ENCODE results near the gene ZNF639. TPM values are rescaled to one million over a fixed set of nuclear protein-coding genes. Genes with fewer than 3 reads are reported as not detected.
A peak's percentile ranks its signal among the peaks of the same experiment; 100 is the strongest.
"Not testable (repeated sequence)": the region's sequence is repeated elsewhere in the genome, so short reads cannot be mapped to it uniquely, and the experiment has no call there.

Gene ZNF639
- polyA plus RNA-seq, 6 donors from 2014 or later = 51.3 to 93.5 (median 57.5) TPM

DNA sequence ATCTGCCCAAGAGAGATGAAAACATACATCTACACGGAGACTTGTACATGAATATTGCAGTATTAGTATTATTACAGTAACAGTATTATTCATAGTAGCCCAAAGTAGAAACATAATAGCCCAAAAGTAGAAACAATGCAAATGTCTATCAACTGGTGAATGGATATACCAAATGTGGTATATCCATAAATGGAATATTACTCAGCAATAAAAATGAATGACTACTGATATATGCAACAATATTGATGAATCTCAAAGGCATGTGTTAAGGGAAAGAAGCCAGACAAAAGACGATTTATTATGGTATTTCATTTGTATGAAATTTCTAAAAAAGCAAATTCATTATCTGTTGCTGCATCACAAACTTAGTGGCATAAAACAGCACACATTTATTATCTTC is 23.5 kb upstream of the ZNF639 start:
- no peak for ATAC-seq (ENCODE audit: low read depth in 2 of 2)
- Mint-ChIP-seq H3K27me3 (no peaks in the 10 kb centered on the region), H3K9me3 (peaks cover 0 to 9% (median 3%) of the 10 kb centered on the region in 7 donors), H3K4me3 (no peak overlapping the region), H3K36me3 (peaks cover 0 to 7% of the 10 kb centered on the region in 2 donors), H3K27ac (no peak overlapping the region), H3K4me1 (peaks cover 0 to 4% (median 0%) of the 10 kb centered on the region in 3 donors)
- no peak for DNase-seq

DNA sequence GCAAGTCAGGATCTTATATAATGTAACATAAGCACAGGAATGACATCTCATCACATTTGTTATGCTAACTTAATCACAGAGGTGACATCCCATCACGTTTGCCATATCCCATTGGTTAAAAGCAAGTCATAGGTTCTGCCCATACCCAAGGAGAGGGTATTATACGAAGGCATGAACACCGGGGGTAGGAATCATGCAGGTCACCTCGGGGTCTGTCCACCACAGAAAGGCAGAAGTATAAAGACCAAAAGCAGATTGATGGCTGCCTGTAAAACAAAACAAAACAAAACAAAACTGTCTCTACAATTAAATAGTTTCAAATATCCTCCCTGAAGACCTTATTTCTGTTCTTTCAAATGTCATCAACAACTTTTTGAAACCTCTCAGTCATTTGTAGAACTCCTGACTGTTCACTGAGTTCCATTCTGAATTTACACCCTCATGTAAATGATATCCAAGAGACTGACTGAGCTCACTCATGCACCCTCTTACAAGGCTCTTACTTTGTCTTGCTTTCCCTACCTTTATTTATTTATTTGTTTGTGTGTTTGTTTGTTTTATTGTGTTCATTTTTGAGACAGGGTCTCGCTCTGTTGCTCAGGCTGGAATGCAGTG is 22.7 kb upstream of the ZNF639 start:
- Mint-ChIP-seq H3K9me3 (peaks cover 0 to 9% (median 3%) of the 10 kb centered on the region in 7 donors), H3K4me3 (no peak overlapping the region), H3K27ac (peak overlapping the region in 1 of 6 donors; percentile 95), H3K4me1 (peaks cover 0 to 4% (median 2%) of the 10 kb centered on the region in 3 donors), H3K27me3 (no peaks in the 10 kb centered on the region), H3K36me3 (peaks cover 0 to 7% of the 10 kb centered on the region in 2 donors)
- DNase-seq (no peak), ATAC-seq (ENCODE audit: low read depth in 2 of 2) (no peak)

DNA sequence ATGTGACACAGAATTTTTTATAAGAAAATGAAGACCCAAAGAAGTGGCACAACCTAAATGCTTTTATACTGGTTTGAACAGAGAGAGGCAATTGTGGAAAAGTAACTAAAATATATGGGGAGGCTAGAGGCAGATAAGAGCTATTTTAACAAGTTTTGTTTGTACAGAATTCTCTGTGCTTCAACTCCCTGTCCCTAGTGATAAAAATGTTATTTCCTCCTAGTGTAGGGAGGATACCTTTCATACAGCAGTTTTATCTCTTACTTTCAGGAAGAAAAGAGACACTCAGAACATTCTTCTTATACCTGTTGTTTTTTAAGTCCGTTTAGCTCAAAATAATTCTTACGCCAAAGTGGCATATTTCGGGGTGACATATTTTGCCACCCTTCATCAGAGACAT is 21.2 kb upstream of the ZNF639 start:
- Mint-ChIP-seq H3K36me3 (peaks cover 0 to 4% of the 10 kb centered on the region in 2 donors), H3K9me3 (peaks cover 0 to 9% (median 2%) of the 10 kb centered on the region in 7 donors), H3K4me1 (peaks cover 0 to 2% (median 2%) of the 10 kb centered on the region in 3 donors), H3K27me3 (no peaks in the 10 kb centered on the region), H3K4me3 (no peak overlapping the region), H3K27ac (no peak overlapping the region)
- no peak for DNase-seq
- no peak for ATAC-seq (ENCODE audit: low read depth in 2 of 2)

DNA sequence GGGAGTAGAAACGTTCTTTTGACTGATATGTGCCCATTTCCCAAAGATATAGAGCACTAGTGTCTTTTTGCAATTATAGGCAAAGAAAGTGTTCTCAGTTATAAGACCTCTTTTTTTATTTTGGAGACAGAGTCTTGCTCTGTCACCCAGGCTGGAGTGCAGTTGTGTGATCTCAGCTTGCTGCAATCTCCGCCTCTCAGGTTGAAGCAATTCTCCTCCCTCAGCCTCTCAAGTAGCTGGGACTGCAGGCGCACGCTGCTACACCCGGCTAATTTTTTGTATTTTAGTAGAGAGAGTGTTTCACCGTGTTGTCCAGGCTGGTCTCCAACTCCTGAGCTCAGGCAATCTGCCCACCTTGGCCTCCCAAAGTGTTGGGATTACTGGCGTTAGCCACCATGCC is 20.7 kb upstream of the ZNF639 start:
- Mint-ChIP-seq H3K27ac (no peak overlapping the region), H3K27me3 (no peaks in the 10 kb centered on the region), H3K4me3 (no peak overlapping the region), H3K9me3 (peaks cover 0 to 9% (median 2%) of the 10 kb centered on the region in 7 donors), H3K4me1 (peaks cover 0 to 2% (median 0%) of the 10 kb centered on the region in 3 donors), H3K36me3 (no peaks in the 10 kb centered on the region)
- ATAC-seq (ENCODE audit: low read depth in 2 of 2) (no peak), DNase-seq (no peak)

GRCh38 chr3:179304605-179305004 is 18.2 kb upstream of the ZNF639 start:
- Mint-ChIP-seq H3K4me1 (peaks cover 5 to 7% (median 5%) of the 10 kb centered on the region in 3 donors), H3K4me3 (no peak overlapping the region), H3K27ac (no peak overlapping the region), H3K27me3 (no peaks in the 10 kb centered on the region), H3K9me3 (peaks cover 0 to 2% (median 0%) of the 10 kb centered on the region in 7 donors), H3K36me3 (no peaks in the 10 kb centered on the region)
- ATAC-seq (ENCODE audit: low read depth in 2 of 2) (no peak), DNase-seq (no peak)

- not testable (repeated sequence) for H3K9me3 Mint-ChIP-seq; H3K27me3 Mint-ChIP-seq; ATAC-seq (ENCODE audit: low read depth in 2 of 2); H3K27ac Mint-ChIP-seq; H3K4me3 Mint-ChIP-seq; H3K36me3 Mint-ChIP-seq; H3K4me1 Mint-ChIP-seq; DNase-seq
Observed at GRCh38 chr3:179307362-179307761, 15.5 kb upstream of the ZNF639 start.

- peaks cover 5 to 7% (median 5%) of the 10 kb centered on the region in 3 donors for H3K4me1 Mint-ChIP-seq
- peak overlapping the region in 3 of 6 donors; percentile 25 to 82 (median 70) for H3K27ac Mint-ChIP-seq
- no peaks in the 10 kb centered on the region for H3K36me3 Mint-ChIP-seq
- ATAC-seq (ENCODE audit: low read depth in 2 of 2) (no peak), DNase-seq (no peak)
- no peaks in the 10 kb centered on the region for H3K9me3 Mint-ChIP-seq
- H3K4me3 Mint-ChIP-seq = no peak overlapping the region
- no peaks in the 10 kb centered on the region for H3K27me3 Mint-ChIP-seq
Observed at GRCh38 chr3:179308001-179308400, 14.8 kb upstream of the ZNF639 start.

- ATAC-seq (ENCODE audit: low read depth in 2 of 2) = peak; percentile 92
Observed at GRCh38 chr3:179309225-179310078, 13.4 kb upstream of the ZNF639 start.

GRCh38 chr3:179318876-179319275 is 4.0 kb upstream of the ZNF639 start:
- Mint-ChIP-seq H3K9me3 (no peaks in the 10 kb centered on the region), H3K27ac (no peak overlapping the region), H3K4me1 (peaks cover 15 to 29% (median 28%) of the 10 kb centered on the region in 3 donors), H3K36me3 (no peaks in the 10 kb centered on the region), H3K27me3 (no peaks in the 10 kb centered on the region), H3K4me3 (no peak overlapping the region)
- DNase-seq (no peak), ATAC-seq (ENCODE audit: low read depth in 2 of 2) (no peak)

More at GRCh38 chr3:179309225-179310078, 13.4 kb upstream of the ZNF639 start:
- Mint-ChIP-seq H3K27ac (no peak overlapping the region), H3K4me3 (no peak overlapping the region), H3K27me3 (no peaks in the 10 kb centered on the region), H3K9me3 (no peaks in the 10 kb centered on the region), H3K36me3 (no peaks in the 10 kb centered on the region), H3K4me1 (peaks cover 5 to 6% (median 5%) of the 10 kb centered on the region in 3 donors)
- peak; percentile 58 for DNase-seq

GRCh38 chr3:179321668-179322285 is 1.1 kb upstream of the ZNF639 start:
- H3K36me3 Mint-ChIP-seq = peaks cover 0 to 4% of the 10 kb centered on the region in 2 donors
- DNase-seq (no peak), ATAC-seq (ENCODE audit: low read depth in 2 of 2) (no peak)
- H3K4me3 Mint-ChIP-seq = peak overlapping the region; percentile 83 to 95 (median 89)
- H3K27ac Mint-ChIP-seq = peak overlapping the region; percentile 47 to 94 (median 92)
- no peaks in the 10 kb centered on the region for H3K27me3 Mint-ChIP-seq
- no peaks in the 10 kb centered on the region for H3K9me3 Mint-ChIP-seq
- H3K4me1 Mint-ChIP-seq = peaks cover 30 to 40% (median 38%) of the 10 kb centered on the region in 3 donors

DNA sequence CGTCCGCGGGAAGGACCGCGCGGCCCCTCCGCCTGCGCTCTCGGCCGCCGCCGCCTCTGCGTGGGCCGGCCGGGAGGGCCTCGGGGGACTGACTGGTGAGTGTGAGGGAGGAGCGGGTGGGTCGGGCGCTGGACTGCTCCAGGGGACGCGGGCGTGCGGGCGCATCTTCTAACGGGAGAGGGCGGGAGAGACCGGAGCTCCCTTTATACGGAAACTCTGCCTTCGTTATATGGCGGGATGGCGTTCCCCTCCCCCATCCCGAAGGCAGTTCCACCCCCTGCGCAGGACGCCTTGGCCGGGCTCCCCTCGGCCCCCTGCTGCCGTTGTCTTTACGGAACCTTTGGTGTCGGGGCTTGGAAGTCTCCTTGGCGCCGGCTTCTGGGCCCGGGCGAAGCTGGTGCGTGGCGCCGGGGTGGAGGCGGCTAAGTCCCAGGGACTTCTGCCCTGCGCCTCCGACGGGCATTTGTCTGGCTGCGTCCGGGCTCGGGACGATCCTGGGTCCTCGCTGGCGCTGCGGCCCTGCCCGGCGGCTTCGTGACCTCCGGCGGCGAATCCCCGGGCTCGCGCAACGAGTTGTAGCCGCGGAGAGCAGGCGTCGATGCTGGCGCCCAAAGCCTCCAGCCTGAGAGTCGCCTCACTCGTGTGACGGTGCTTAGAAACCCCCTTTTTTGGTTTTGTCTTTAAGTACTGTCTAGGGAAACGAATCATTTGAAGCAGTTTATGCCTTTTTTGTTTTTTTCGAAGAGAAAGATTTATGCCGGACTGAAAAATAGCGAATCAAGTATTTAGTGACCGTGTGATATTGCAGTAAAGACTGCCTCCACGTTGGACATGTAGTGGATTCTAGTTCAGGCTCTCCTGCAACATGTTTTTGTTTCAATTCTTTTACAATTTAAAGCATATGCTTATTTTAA is 623 bp downstream of the ZNF639 start:
- Mint-ChIP-seq H3K27ac (peak overlapping the region; percentile 92 to 98 (median 96)), H3K36me3 (peaks cover 0 to 4% of the 10 kb centered on the region in 2 donors), H3K4me3 (peak overlapping the region; percentile 87 to 95 (median 92)), H3K4me1 (peaks cover 30 to 40% (median 38%) of the 10 kb centered on the region in 3 donors), H3K9me3 (no peaks in the 10 kb centered on the region), H3K27me3 (no peaks in the 10 kb centered on the region)
- ATAC-seq (ENCODE audit: low read depth in 2 of 2) (peak; percentile 51 to 57), DNase-seq (peak; percentile 65)

DNA sequence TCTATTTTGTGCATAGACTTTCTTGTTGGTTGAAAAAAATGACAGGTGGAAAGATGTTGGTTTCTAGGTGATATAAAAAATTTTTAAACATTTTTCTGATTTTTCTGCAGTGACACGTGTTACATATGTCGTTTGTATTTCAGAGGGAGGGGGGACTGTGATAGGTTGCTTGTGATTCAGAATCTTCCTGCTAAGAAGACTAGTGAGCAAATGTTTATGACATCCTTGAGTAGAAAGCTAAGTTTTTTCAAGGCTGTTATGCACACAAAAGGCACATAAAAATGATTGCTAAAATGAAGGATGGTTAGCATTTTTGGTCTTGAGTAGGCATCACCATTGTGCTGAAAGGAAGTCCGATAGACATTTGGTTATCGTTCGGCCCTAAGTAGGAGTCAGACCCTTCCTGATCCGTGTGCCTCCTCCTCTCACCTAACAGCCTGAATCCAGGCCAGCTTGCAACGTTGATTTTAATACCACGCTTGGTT is 1.5 kb downstream of the ZNF639 start:
- Mint-ChIP-seq H3K27me3 (no peaks in the 10 kb centered on the region), H3K27ac (peak overlapping the region; percentile 92 to 98 (median 96)), H3K36me3 (peaks cover 0 to 4% of the 10 kb centered on the region in 2 donors), H3K4me1 (peaks cover 30 to 40% (median 38%) of the 10 kb centered on the region in 3 donors), H3K9me3 (no peaks in the 10 kb centered on the region), H3K4me3 (peak overlapping the region; percentile 87 to 95 (median 92))
- no peak for ATAC-seq (ENCODE audit: low read depth in 2 of 2)
- DNase-seq = no peak
